ENCODE data around the gene FAM168A.

FAM168A gene

GRCh38 chr11:73367482-73368024, 230.4 kb downstream of the FAM168A start:
- DNase-seq (ENCODE audit: low read depth), result no peak

- no peak for DNase-seq (ENCODE audit: low read depth)
These were observed 231.0 kb downstream of the FAM168A start for GRCh38 chr11:73366953-73367352.

- no peak for DNase-seq (ENCODE audit: low read depth)
These were observed 231.7 kb downstream of the FAM168A start for GRCh38 chr11:73366265-73366610.

- no peak for DNase-seq (ENCODE audit: low read depth)
These were observed 232.3 kb downstream of the FAM168A start for GRCh38 chr11:73365352-73366264.

- no peak for DNase-seq (ENCODE audit: low read depth)
These were observed 234.8 kb downstream of the FAM168A start for GRCh38 chr11:73363147-73363546.

GRCh38 chr11:73361953-73362776, 235.7 kb downstream of the FAM168A start:
- DNase-seq (ENCODE audit: low read depth), result no peak

GRCh38 chr11:73360743-73361369, 237.1 kb downstream of the FAM168A start:
- no peak for DNase-seq (ENCODE audit: low read depth)

GRCh38 chr11:73359930-73360742, 237.8 kb downstream of the FAM168A start:
- no peak for DNase-seq (ENCODE audit: low read depth)

- DNase-seq (ENCODE audit: low read depth), result no peak
These were observed 238.6 kb downstream of the FAM168A start for GRCh38 chr11:73359341-73359740.

- DNase-seq (ENCODE audit: low read depth), result no peak
These were observed 239.8 kb downstream of the FAM168A start for GRCh38 chr11:73358071-73358470.

GRCh38 chr11:73356979-73357860, 240.7 kb downstream of the FAM168A start:
- no peak for DNase-seq (ENCODE audit: low read depth)

- no peak for DNase-seq (ENCODE audit: low read depth)
These were observed 242.8 kb downstream of the FAM168A start for GRCh38 chr11:73355109-73355508.

- no peak for DNase-seq (ENCODE audit: low read depth)
These were observed 244.5 kb downstream of the FAM168A start for GRCh38 chr11:73353422-73353821.

GRCh38 chr11:73350908-73351636, 246.8 kb downstream of the FAM168A start:
- DNase-seq (ENCODE audit: low read depth), result peak; percentile 32
